ENCODE results near the gene ERICH2.

DNA sequence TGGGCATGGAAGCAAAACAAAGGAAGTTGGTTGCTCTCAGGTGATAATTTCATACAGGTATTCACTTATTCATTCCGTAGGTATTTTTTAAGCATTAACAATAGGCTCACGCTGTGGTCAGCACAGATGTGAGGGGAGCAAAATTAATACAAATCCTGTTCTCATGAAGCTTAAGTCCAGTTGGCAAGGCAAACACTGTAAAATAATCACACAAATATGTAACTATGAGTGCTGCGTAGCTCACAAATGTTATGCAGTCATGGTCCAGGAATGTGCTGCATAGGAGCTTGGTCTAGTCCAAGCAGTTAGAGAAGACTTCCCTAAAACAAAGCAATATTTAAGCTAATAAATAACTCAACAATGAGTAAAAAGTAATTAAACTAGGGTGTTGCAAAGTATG, 31.1 kb upstream of the ERICH2 start:
- no peak for TF ChIP-seq BACH2 (CRISPR knock-in tag; IDR thresholded peaks at IDR 0.05; ENCODE audit: borderline replicate concordance)
- TF ChIP-seq, protein P1, sequence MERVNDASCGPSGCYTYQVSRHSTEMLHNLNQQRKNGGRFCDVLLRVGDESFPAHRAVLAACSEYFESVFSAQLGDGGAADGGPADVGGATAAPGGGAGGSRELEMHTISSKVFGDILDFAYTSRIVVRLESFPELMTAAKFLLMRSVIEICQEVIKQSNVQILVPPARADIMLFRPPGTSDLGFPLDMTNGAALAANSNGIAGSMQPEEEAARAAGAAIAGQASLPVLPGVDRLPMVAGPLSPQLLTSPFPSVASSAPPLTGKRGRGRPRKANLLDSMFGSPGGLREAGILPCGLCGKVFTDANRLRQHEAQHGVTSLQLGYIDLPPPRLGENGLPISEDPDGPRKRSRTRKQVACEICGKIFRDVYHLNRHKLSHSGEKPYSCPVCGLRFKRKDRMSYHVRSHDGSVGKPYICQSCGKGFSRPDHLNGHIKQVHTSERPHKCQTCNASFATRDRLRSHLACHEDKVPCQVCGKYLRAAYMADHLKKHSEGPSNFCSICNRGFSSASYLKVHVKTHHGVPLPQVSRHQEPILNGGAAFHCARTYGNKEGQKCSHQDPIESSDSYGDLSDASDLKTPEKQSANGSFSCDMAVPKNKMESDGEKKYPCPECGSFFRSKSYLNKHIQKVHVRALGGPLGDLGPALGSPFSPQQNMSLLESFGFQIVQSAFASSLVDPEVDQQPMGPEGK (CRISPR knock-in tag; IDR thresholded peaks at IDR 0.05; ENCODE audit: borderline replicate concordance) = no peak
- TF ChIP-seq, protein P2, sequence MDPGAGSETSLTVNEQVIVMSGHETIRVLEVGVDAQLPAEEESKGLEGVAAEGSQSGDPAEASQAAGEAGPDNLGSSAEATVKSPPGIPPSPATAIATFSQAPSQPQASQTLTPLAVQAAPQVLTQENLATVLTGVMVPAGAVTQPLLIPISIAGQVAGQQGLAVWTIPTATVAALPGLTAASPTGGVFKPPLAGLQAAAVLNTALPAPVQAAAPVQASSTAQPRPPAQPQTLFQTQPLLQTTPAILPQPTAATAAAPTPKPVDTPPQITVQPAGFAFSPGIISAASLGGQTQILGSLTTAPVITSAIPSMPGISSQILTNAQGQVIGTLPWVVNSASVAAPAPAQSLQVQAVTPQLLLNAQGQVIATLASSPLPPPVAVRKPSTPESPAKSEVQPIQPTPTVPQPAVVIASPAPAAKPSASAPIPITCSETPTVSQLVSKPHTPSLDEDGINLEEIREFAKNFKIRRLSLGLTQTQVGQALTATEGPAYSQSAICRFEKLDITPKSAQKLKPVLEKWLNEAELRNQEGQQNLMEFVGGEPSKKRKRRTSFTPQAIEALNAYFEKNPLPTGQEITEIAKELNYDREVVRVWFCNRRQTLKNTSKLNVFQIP (CRISPR knock-in tag; IDR thresholded peaks at IDR 0.05; ENCODE audit: borderline replicate concordance, low read depth) = no peak
- TF ChIP-seq ARNTL (CRISPR knock-in tag; IDR thresholded peaks at IDR 0.05; ENCODE audit: borderline replicate concordance, low read depth) = no peak
- no peak for TF ChIP-seq OSR1 (CRISPR knock-in tag; IDR thresholded peaks at IDR 0.05)

Measured in SK-N-SH treated with all-trans-retinoic acid at 6 μM for 48 hours (cell line).